Measurements from ENCODE around the gene UTS2B.

UTS2B gene

DNA sequence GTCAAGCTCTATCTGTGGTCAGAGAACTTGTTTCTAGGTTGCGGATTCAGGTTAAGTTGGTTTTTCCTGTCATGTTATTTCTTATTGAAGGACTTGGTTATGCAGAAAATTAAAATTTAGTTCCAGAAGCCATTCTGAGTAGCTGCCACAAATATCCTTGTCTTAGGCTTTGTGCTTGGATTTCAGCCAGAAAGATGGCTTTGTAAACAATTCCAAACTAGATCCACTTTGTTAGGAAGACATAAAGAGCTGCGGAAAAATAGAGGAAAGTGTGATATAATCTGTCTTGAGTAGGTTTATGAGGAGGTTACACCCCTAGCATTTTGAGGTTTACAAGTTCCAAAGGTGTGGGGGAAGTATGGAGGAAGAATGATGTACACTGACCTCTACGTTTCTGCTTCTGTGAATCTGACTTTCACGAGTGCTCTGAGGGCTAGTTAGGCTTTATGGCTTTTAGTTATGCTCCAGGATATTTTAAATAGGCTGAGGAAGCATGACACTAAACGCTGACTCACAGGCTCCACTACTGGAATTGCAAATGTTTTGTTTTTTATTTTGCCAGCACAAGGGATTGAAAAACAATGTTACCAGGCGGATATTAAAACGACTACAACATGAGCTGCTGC lies 46.3 kb upstream of the UTS2B start:
- no peaks in the 10 kb centered on the region for H3K27me3 ChIP-seq (ENCODE audit: low read depth, low read length)
- no peaks in the 10 kb centered on the region for H3K79me2 ChIP-seq (ENCODE audit: low read length)
- no peak overlapping the region for H3K4me3 ChIP-seq (ENCODE audit: low read length)
- peaks cover 23% of the 10 kb centered on the region for H3K36me3 ChIP-seq (replicated peaks; ENCODE audit: low read depth, low read length)
- no peak overlapping the region for H2AFZ ChIP-seq (ENCODE audit: low read depth, low read length)
- no peaks in the 10 kb centered on the region for H3K9me3 ChIP-seq (ENCODE audit: insufficient read depth, low read length)
- H3K27ac ChIP-seq (ENCODE audit: low read length): no peak overlapping the region
- H3K4me2 ChIP-seq (ENCODE audit: low read length): no peak overlapping the region
- no peak overlapping the region for H3K9ac ChIP-seq (ENCODE audit: low read length)
- H3K4me1 ChIP-seq (ENCODE audit: low read length): peaks cover 21% of the 10 kb centered on the region
- TF ChIP-seq CTCF (IDR thresholded peaks at IDR 0.05; ENCODE audit: low read depth, low read length) (no peak), EZH2phosphoT487 (IDR thresholded peaks at IDR 0.05; ENCODE audit: low read depth) (no peak)
- H4K20me1 ChIP-seq (ENCODE audit: insufficient read depth, low read length): no peaks in the 10 kb centered on the region

GRCh38 chr3:191373327-191373726 lies 43.0 kb upstream of the UTS2B start:
- Histone ChIP-seq H3K4me1 (ENCODE audit: low read length) (peaks cover 15% of the 10 kb centered on the region), H3K4me3 (ENCODE audit: low read length) (no peak overlapping the region), H3K9ac (ENCODE audit: low read length) (no peak overlapping the region), H4K20me1 (ENCODE audit: insufficient read depth, low read length) (no peaks in the 10 kb centered on the region), H3K27ac (ENCODE audit: low read length) (no peak overlapping the region), H2AFZ (ENCODE audit: low read depth, low read length) (no peak overlapping the region), H3K79me2 (ENCODE audit: low read length) (no peaks in the 10 kb centered on the region), H3K27me3 (ENCODE audit: low read depth, low read length) (no peaks in the 10 kb centered on the region), H3K9me3 (ENCODE audit: insufficient read depth, low read length) (no peaks in the 10 kb centered on the region), H3K4me2 (ENCODE audit: low read length) (no peak overlapping the region), H3K36me3 (replicated peaks; ENCODE audit: low read depth, low read length) (peaks cover 29% of the 10 kb centered on the region)
- TF ChIP-seq EZH2phosphoT487 (IDR thresholded peaks at IDR 0.05; ENCODE audit: low read depth) (no peak), CTCF (IDR thresholded peaks at IDR 0.05; ENCODE audit: low read depth, low read length) (no peak)

DNA sequence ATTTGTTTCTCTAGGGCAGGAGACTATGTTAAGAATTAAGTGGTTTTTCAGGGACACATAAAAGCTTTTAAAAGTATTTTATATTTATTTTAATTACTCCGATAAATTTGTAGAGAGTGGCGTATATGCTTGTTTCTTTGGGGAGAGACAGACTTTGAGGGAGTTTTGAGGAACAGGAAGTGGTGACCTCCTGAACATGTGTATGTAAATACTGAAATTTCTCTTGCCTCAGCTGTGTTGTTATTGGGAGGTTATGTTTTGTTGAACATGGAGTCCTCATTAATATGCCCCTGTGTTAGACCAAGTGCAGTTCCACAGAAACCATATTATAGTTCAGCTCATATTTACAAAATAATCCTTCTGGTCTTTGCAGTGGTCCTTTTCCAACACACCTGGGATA lies 41.8 kb upstream of the UTS2B start:
- no peaks in the 10 kb centered on the region for H3K27me3 ChIP-seq (ENCODE audit: low read depth, low read length)
- H3K4me3 ChIP-seq (ENCODE audit: low read length): no peak overlapping the region
- no peaks in the 10 kb centered on the region for H4K20me1 ChIP-seq (ENCODE audit: insufficient read depth, low read length)
- peaks cover 9% of the 10 kb centered on the region for H3K4me1 ChIP-seq (ENCODE audit: low read length)
- H2AFZ ChIP-seq (ENCODE audit: low read depth, low read length): no peak overlapping the region
- H3K4me2 ChIP-seq (ENCODE audit: low read length): no peak overlapping the region
- H3K79me2 ChIP-seq (ENCODE audit: low read length): no peaks in the 10 kb centered on the region
- no peaks in the 10 kb centered on the region for H3K9me3 ChIP-seq (ENCODE audit: insufficient read depth, low read length)
- no peak overlapping the region for H3K9ac ChIP-seq (ENCODE audit: low read length)
- TF ChIP-seq EZH2phosphoT487 (IDR thresholded peaks at IDR 0.05; ENCODE audit: low read depth): no peak
- TF ChIP-seq CTCF (IDR thresholded peaks at IDR 0.05; ENCODE audit: low read depth, low read length): no peak
- no peak overlapping the region for H3K27ac ChIP-seq (ENCODE audit: low read length)
- H3K36me3 ChIP-seq (replicated peaks; ENCODE audit: low read depth, low read length): peaks cover 35% of the 10 kb centered on the region

GRCh38 chr3:191369616-191370010 lies 39.3 kb upstream of the UTS2B start:
- no peaks in the 10 kb centered on the region for H3K79me2 ChIP-seq (ENCODE audit: low read length)
- H3K4me1 ChIP-seq (ENCODE audit: low read length): peaks cover 9% of the 10 kb centered on the region
- no peak overlapping the region for H3K27ac ChIP-seq (ENCODE audit: low read length)
- H3K9me3 ChIP-seq (ENCODE audit: insufficient read depth, low read length): no peaks in the 10 kb centered on the region
- no peak overlapping the region for H3K4me2 ChIP-seq (ENCODE audit: low read length)
- H3K27me3 ChIP-seq (ENCODE audit: low read depth, low read length): no peaks in the 10 kb centered on the region
- H3K4me3 ChIP-seq (ENCODE audit: low read length): no peak overlapping the region
- H3K36me3 ChIP-seq (replicated peaks; ENCODE audit: low read depth, low read length): peaks cover 37% of the 10 kb centered on the region
- no peak overlapping the region for H3K9ac ChIP-seq (ENCODE audit: low read length)
- H4K20me1 ChIP-seq (ENCODE audit: insufficient read depth, low read length): no peaks in the 10 kb centered on the region
- TF ChIP-seq CTCF (IDR thresholded peaks at IDR 0.05; ENCODE audit: low read depth, low read length) (no peak), EZH2phosphoT487 (IDR thresholded peaks at IDR 0.05; ENCODE audit: low read depth) (no peak)
- no peak overlapping the region for H2AFZ ChIP-seq (ENCODE audit: low read depth, low read length)
